Measurements from ENCODE around the gene HSPA1L. TPM values are rescaled to one million over a fixed set of nuclear protein-coding genes. Genes with fewer than 3 reads are reported as not detected.
"Not testable (repeated sequence)": the region's sequence is repeated elsewhere in the genome, so short reads cannot be mapped to it uniquely, and the experiment has no call there.

The HSPA1L gene
- total RNA-seq, 1 donor from 2014 or later, result 1.6 TPM

DNA sequence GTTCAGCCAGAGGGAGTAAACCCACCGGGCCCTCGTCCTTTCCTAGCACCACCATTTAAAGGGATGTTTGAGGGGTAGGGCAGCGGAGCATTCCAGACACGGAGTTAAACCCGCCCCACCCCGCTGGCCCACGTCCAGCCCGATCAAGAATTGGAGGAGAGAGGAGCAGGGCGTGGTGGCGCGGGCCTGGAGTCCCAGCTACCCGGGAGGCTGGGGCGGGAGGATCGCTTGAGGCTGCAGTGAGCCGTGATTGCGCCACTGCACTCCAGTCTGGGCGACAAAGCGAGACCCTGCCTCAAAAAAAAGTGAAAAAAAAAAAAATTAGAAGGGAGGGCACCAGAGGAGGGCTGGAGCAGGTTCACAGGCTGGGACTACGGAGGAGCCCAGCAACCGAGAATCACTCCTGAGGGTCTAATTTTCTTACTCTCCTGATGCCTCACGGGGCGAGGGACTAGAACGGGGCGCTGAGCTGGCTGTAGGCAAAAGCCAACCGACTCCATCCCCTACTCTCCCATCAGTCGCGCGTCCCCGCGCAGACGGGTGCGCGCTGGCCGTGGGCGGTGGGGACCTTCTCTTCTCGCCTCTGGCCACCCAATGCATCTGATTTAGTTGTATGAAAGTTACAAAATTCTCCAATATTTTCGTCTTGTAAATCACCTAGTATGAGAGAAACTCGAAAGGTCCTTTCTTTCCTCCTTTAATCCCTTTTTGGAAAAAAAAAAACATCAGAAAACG, 6.4 kb upstream of the HSPA1L start:
- DNase-seq (ENCODE audit: missing footprints) (peak; percentile 90), ATAC-seq (peak; percentile 58)
- intact Hi-C loops (cut with DNase I), result no loop called here

DNA sequence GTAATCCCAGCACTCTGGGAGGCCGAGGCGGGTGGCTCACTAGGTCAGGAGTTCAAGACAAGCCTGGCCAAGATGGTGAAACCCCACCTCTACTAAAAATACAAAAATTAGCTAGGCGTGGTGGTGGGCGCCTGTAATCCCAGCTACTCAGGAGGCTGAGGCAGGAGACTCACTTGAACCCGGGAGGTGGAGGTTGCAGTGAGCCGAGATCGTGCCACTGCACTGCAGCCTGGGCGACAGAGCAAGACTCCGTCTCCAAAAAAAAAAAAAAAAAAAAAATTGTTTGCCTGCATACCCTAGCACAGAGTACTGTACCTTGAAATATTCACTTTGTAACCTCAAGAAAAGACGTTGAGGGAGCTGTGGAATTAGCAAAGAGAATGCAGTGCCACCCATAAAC, 5.3 kb upstream of the HSPA1L start:
- intact Hi-C loops (cut with DNase I); DNase-seq (ENCODE audit: missing footprints); ATAC-seq: not testable (repeated sequence)

DNA sequence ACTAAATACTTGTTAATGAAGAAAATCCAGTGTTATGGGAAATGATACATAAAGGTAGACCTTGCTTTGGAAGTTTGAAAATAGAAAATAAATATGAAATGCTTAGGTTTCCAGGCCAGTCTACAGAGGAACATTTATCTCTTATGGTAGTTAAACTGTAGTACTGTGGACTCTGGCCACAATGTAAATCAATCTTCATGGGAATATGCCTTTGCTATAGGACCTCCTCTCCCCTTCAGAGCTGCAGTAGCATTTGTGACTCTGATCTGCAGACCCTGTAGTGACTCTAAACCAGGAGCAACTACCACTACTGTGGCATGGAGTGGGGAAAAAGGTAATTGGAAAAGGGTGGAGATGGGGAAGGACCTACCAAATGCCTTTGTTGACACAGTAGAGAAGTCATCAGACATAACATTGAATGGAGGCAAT, 4.8 kb upstream of the HSPA1L start:
- intact Hi-C loops (cut with DNase I), result no loop called here
- DNase-seq (ENCODE audit: missing footprints), result no peak

DNA sequence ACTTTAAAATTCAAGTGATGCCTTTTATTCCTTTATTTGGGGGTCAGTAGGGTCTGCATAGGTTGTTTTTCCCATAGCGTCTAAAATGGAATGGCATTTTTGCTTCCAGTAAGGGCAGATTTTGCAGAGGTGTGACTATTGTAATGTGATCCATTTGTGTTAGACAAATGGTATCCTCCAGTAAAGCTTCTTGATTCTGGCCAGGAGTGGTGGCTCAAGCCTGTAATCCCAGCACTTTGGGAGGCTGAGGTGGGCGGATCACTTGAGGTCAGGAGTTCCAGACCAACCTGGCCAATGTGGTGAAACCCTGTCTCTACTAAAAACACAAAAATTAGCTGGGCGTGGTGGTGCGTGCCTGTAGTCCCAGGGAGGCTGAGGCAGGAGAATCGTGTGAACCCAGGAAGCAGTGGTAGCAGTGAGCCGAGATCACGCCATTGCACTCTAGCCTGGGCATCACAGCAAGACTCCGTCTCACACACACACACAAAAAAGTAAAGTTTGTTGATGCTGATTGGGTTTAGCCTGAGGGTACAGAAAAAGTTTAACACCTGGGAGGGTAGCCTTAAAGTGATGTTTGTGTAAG, 2.9 kb upstream of the HSPA1L start:
- intact Hi-C loops (cut with DNase I); ATAC-seq: not testable (repeated sequence)

More for the DNA sequence above, 4.8 kb upstream of the HSPA1L start:
- ATAC-seq, result no peak

DNA sequence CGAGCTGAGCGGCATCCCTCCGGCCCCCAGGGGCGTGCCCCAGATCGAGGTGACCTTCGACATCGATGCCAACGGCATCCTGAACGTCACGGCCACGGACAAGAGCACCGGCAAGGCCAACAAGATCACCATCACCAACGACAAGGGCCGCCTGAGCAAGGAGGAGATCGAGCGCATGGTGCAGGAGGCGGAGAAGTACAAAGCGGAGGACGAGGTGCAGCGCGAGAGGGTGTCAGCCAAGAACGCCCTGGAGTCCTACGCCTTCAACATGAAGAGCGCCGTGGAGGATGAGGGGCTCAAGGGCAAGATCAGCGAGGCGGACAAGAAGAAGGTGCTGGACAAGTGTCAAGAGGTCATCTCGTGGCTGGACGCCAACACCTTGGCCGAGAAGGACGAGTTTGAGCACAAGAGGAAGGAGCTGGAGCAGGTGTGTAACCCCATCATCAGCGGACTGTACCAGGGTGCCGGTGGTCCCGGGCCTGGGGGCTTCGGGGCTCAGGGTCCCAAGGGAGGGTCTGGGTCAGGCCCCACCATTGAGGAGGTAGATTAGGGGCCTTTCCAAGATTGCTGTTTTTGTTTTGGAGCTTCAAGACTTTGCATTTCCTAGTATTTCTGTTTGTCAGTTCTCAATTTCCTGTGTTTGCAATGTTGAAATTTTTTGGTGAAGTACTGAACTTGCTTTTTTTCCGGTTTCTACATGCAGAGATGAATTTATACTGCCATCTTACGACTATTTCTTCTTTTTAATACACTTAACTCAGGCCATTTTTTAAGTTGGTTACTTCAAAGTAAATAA, 2.2 kb upstream of the HSPA1L start:
- peak; percentile 69 for DNase-seq (ENCODE audit: missing footprints)

More for the DNA sequence above, 2.9 kb upstream of the HSPA1L start:
- not testable (repeated sequence) for DNase-seq (ENCODE audit: missing footprints)

DNA sequence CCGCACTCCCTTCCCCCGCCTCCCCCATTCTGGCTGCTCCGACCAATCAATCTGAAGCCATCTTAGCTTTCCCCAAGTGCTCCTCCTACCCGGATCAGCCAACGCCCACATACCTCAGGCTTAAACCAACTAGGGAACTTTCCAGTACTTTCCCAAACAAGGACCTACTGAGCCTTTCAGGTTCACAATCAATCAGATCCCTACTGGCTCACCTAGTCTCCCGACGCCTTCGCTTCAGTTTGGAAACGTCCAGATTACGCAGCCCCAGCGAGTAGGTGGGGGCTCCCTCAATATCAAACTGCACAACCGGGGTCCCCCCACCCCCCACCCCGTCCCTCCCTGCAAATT, 432 bp downstream of the HSPA1L start:
- intact Hi-C loops (cut with DNase I), result no loop called here
- ATAC-seq (peak; percentile 87), DNase-seq (ENCODE audit: missing footprints) (peak; percentile 96)

More for the DNA sequence above, 2.2 kb upstream of the HSPA1L start:
- ATAC-seq; intact Hi-C loops (cut with DNase I): not testable (repeated sequence)

DNA sequence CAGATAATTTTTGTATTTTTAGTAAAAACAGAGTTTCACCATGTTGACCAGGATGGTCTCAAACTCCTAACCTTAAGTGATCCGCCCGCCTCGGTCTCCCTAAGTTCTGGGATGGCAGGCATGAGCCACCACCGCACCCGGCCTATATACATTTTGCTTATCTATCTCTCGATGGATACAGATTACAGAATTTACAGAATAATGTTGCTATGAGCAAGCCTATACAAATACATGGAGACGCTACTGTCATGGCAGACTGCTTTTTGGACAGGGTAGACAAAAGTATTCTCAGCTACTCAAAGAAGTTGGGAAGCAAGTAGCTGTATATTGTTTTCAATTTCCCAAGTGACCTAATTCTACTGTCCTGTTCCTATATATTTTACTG, 1.6 kb downstream of the HSPA1L start:
- DNase-seq (ENCODE audit: missing footprints) (peak; percentile 20), ATAC-seq (no peak)
- intact Hi-C loops (cut with DNase I), result no loop called here

DNA sequence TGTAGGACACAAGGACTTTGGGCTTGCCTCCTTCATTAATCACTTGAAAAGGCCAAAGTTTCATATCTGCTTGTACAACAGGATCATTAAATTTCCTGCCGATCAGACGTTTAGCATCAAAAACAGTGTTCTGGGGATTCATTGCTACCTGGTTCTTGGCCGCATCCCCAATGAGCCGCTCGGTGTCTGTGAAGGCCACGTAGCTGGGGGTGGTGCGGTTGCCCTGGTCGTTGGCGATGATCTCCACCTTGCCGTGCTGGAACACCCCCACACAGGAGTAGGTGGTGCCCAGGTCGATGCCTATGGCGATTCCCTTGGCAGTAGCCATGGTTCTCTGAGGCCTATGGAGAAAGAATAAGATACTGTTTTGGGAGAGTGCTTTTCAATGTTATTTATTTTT, 3.4 kb downstream of the HSPA1L start:
- DNase-seq (ENCODE audit: missing footprints) (no peak), ATAC-seq (no peak)
- intact Hi-C loops (cut with DNase I), result no loop called here

DNA sequence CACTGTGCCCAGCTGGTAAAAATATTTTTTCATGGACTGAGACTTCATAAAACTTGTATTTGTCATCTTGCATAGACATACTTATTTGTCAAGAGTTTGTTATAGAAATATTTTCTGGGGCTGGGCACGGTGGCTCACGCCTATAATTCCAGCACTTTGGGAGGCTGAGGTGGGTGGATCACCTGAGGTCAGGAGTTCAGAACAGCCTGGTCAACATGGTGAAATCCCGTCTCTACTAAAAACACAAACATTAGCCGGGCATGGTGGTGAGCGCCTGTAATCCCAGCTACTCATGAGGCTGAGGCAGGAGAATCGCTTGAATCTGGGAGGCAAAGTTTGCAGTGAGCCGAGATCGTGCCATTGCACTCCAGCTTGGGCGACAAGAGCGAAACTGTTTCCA, 6.5 kb downstream of the HSPA1L start:
- intact Hi-C loops (cut with DNase I); ATAC-seq; DNase-seq (ENCODE audit: missing footprints): not testable (repeated sequence)

DNA sequence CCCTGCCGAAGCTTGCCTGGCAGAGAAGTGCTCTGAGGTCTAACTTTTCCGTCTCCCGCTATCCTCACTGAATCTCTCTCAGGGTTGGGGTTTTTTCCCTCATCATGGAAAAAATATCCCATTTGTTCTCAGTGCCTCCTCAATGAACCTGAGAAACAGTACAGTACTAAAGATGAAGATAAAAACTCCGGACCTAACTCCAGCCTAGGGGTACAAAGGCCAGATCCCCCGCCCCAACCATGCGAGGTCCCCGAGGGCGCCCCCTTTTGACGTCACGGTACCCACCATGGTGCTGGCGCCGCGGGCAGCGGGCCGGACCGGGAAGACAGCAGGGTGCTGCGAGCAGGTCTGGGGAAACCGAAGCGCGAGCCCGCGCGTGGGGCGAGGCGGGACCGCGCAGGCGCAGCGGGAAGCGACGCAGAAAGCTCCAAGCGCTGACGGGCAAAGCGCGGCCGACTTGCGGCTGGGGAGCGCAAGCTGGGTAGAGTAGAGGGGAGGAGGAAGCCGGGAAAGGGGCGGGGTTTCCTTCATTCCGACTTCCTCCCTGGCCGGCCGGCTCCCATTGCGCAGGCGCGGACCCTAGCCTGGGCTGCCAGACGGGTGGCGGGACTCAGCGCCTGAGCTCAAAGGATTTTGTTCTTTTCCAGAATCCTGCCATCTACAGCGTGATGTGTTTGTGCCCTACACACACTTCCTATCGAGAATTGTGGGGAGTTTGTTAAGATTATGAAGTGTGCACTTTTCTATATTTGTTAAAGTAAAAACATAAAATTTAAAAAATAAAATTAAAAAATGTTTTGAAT, 8.4 kb downstream of the HSPA1L start, which contains the start of gene LSM2:
TSS of gene LSM2 (minus strand) at position 497 of the 803 bp plus-strand sequence. CDS start at position 288, 209 bp downstream.
- ATAC-seq, result peak; percentile 99
- peak; percentile 99 for DNase-seq (ENCODE audit: missing footprints)
- intact Hi-C loops (cut with DNase I), result no loop called here

DNA sequence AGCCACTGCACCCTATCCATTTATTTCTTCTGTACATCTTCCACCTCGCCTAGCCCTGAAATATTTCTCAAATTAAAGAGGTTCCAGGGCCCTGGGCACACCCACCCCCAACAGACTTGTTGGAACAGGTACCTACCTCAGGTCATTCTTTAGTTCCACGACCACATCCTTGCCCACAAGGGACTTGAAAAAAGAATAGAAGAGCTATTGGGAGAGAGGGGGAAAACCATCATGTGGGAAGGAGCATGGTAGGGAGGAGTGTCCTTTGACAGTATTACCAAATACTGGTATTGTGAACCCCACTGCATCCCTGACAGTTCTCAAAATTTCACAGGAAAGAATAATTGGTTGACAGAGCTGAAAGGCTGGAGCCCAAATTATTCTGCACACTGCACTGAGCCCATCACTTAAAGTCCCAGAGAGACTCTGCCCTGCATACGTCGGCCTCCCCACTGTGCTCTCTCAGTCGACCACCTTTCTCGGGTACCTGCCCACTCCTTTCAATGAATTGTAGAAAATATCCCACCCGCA, 9.1 kb downstream of the HSPA1L start:
- DNase-seq (ENCODE audit: missing footprints), result no peak
- intact Hi-C loops (cut with DNase I), result no loop called here
- ATAC-seq, result no peak

DNA sequence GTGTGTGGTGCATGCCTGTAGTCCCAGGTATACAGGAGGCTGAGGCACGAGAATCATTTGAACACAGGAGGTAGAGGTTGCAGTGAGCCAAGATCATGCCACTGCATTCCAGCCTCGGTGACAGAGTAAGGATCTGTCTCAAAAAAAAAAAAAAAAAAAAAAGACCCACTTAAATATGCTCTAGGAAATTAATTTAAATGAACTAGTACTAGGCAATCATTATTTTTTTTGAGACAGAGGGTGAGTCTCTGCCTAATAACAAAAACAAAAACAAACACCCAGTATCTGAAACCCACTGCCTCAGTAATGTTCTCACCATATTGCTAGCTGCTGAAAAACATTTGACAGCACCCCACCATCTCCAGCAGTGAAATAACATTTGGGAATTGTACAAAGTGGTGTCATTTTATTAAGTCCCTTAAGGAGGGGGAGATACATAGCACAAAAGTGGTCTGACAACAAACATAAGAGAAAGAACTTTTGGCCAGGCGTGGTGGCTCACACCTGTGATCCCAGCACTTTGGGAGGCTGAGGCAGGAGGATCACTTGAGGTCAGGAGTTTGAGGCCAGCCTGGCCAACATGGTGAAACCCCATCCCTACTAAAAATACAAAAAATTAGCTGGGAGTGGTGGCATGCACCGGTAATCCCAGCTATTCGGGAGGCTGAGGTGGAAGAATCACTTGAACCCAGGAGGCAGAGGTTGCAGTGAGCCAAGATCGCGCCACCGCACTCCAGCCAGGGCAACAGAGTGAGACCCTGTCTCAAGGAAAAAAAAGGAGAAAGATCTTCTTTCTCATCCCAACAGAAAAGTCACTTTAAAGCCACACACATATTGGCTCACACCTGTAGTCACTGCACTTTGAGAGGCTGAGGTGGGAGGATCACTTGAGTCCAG, 13.8 kb downstream of the HSPA1L start:
- DNase-seq (ENCODE audit: missing footprints); intact Hi-C loops (cut with DNase I): not testable (repeated sequence)

DNA sequence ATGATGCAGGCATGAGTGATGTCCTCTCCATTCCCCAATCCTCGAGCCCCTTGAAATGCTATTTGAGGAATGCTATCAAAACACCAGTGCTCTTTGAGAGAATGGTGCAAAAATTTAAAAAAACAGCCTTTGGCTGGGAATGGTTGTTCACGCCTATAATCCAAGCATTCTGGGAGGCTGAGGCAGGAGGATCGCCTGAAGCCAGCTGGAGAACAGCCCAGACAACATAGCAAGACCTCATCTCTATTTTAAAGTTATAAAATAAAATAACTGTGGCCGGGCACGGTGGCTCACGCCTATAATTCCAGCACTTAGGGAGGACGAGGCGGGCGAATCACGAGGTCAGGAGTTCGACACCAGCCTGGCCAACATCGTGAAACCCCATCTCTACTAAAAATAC, 15.3 kb downstream of the HSPA1L start:
- DNase-seq (ENCODE audit: missing footprints) (peak; percentile 27), ATAC-seq (no peak)
- intact Hi-C loops (cut with DNase I), result no loop called here

More for the DNA sequence above, 13.8 kb downstream of the HSPA1L start:
- ATAC-seq, result not testable (repeated sequence)

DNA sequence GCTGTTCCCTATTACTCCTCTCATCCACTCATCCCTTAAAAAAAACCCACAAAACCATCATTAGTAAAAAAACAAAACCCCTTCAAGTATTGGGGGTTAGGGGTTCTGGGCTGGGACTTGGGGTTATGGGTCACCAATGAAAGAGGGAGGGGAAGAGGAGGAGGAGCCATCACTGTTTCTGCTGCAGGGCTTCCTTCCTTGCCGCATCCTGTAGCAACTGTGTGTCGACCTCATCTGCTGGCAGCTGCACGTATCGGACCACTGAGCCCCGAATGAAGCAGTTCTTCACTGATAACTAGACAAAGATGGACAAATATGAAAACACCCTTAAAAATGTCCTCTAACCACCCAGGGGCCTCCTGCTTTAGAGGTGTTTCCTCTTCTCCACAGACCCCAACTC, 17.5 kb downstream of the HSPA1L start:
- no peak for DNase-seq (ENCODE audit: missing footprints)
- intact Hi-C loops (cut with DNase I), result no loop called here
- no peak for ATAC-seq

DNA sequence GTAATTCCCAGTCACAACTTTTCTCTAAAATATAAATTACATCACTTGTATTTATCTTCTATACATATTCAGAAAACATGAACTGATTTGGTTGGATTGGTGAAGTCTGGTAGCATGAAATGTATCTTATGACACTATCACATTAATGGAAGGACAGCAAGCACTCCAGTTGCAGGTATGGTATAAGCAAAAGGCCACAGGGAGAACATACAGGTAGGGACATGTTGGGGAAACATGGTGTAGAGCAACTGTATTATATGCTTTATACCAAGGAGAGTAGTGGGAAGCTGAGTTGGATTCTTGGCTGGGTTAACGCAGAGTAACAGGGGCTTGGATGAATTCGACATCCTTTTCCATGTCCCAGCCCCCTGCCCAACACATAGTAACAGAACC, 18.1 kb downstream of the HSPA1L start:
- intact Hi-C loops (cut with DNase I), result no loop called here
- DNase-seq (ENCODE audit: missing footprints) (no peak), ATAC-seq (no peak)

DNA sequence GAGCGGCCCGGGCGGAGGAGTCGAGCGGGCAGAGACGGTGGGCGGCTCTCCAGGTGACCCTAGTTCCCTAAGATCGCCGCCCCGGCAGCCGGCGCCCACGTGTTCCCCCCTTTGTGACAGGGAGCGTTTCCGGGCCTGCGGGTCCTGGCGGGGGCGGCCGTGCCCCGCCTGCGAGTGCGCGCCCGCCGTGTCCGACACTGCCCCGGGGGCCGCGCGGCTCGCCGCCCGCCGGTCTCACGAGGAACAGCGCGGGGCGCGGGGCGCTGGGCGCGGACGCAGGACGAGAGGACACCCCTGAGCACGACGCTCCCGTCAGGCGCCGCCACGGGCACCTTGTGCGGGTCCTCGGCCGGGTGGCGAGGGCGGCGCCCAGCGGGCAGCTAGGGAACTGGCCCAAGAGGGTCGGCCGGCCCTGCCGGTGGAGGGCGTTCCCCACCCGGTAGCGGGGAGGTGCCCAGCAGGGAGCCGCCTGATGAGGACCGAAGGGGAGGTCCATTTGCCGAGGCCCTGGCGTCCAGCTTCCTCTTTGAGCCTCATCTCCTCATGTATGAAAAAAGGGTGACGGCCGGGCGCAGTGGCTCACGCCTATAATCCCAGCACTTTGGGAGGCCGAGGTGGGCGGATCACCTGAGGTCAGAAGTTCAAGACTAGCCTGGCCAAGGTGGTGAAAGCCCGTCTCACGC, 19.3 kb downstream of the HSPA1L start, which contains the start of gene VARS1:
TSS of gene VARS1 (minus strand) at position 137 of the 683 bp plus-strand sequence. CDS start 535 bp downstream, outside the sequence.
- ATAC-seq, result peak; percentile 96
- intact Hi-C loops (cut with DNase I), result loop anchor here (2.0 kb wide), 1 partner anchor 31 kb away; the partner anchor contains the start of gene HSPA1B
- DNase-seq (ENCODE audit: missing footprints), result peak; percentile 97

Data from Right ventricle myocardium inferior (tissue), 1 donor.